Body of pancreas (tissue), 4 donors: ENCODE data around the gene FCRL6. TPM values are rescaled to one million over a fixed set of nuclear protein-coding genes. Genes with fewer than 3 reads are reported as not detected.

ENCODE experiments used
- ATAC-seq: fragments of 150-250 bp; one replicate; pipeline ENCODE4 v1.9.1; 2016
- DNase-seq, 4 donors: peaks; one replicate each; pipeline ENCODE4 v3.0.0-alpha.2; 2019
- H3K27ac ChIP-seq, 4 donors: fragments of 200-600 bp; sonication (generic); 1 replicate in 3 of 4; 2 replicates in 1 of 4; pipeline versions ENCODE4 v1.5.1 to v1.6.1; 2016 to 2019; ENCODE audit warnings: mild to moderate bottlenecking in 1 of 4, mixed read lengths in 1 of 4, moderate library complexity in 1 of 4
- H3K27me3 ChIP-seq, 2 donors: fragments of 200-600 bp; sonication (generic); one replicate each; pipeline ENCODE4 v1.6.0; 2016; ENCODE audit warnings: mild to moderate bottlenecking in 1 of 2
- H3K36me3 ChIP-seq, 2 donors: fragments of 200-600 bp; sonication (generic); replicated peaks in 1 of 2; 2 replicates each; pipeline ENCODE4 v1.5.1; 2016; ENCODE audit warnings: low read depth in 2 of 2; ENCODE audit not compliant: insufficient read depth in 1 of 2
- H3K4me1 ChIP-seq: fragments of 200-600 bp; sonication (generic); one replicate; pipeline ENCODE4 v1.6.0; 2016
- H3K4me3 ChIP-seq, 2 donors: fragments of 200-600 bp; sonication (generic); 1 replicate in 1 of 2; 2 replicates in 1 of 2; pipeline ENCODE4 v1.5.1; 2016 to 2019
- H3K9me3 ChIP-seq, 3 donors: fragments of 200-600 bp; sonication (generic); 1 replicate in 2 of 3; 2 replicates in 1 of 3; pipeline ENCODE4 v1.5.1; 2016
- POLR2A ChIP-seq, 3 donors: fragments of 450-650 bp; IDR thresholded peaks; one replicate each; pipeline ENCODE4 v1.6.1; 2016; ENCODE audit warnings: antibody characterized with exemption in 3 of 3, mild to moderate bottlenecking in 2 of 3
- WGBS, 2 donors: methylation state at CpG; one replicate each; pipeline ENCODE4 v1.1.5; 2017; 5-methylcytosine and 5-hydroxymethylcytosine counted together
- intact Hi-C: fragments of 100-400 bp; cut with DNase I; formaldehyde crosslinking; loops from one replicate; pipeline ENCODE4 v1.15.1; 2023
- total RNA-seq, 2 donors: library from RNA; depleted of rRNA; stranded (reverse); fragments of >200 nt; gene quantifications; one replicate each; pipeline ENCODE4 v1.1.0, GENCODE V29; 2016
- TF ChIP-seq, protein P1 (sequence below), 7 experiments: fragments of 450-650 bp in 4 of 7; fragments of 200-600 bp in 3 of 7; sonication (generic) in 3 of 7; IDR thresholded peaks; one replicate each; pipeline ENCODE4 v1.5.1; 2016 to 2019; ENCODE audit warnings: antibody characterized with exemption in 7 of 7

The FCRL6 gene
- total RNA-seq, 2 donors from 2014 or later, result 6.3 TPM; not detected in 1

GRCh38 chr1:159786465-159786864 is 15.7 kb upstream of the FCRL6 start:
- TF ChIP-seq POLR2A (IDR thresholded peaks at IDR 0.05), result no peak
- TF ChIP-seq, protein P1, sequence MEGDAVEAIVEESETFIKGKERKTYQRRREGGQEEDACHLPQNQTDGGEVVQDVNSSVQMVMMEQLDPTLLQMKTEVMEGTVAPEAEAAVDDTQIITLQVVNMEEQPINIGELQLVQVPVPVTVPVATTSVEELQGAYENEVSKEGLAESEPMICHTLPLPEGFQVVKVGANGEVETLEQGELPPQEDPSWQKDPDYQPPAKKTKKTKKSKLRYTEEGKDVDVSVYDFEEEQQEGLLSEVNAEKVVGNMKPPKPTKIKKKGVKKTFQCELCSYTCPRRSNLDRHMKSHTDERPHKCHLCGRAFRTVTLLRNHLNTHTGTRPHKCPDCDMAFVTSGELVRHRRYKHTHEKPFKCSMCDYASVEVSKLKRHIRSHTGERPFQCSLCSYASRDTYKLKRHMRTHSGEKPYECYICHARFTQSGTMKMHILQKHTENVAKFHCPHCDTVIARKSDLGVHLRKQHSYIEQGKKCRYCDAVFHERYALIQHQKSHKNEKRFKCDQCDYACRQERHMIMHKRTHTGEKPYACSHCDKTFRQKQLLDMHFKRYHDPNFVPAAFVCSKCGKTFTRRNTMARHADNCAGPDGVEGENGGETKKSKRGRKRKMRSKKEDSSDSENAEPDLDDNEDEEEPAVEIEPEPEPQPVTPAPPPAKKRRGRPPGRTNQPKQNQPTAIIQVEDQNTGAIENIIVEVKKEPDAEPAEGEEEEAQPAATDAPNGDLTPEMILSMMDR (IDR thresholded peaks at IDR 0.05), result no peak
- Histone ChIP-seq H3K4me3 (no peak overlapping the region), H3K36me3 (no peaks in the 10 kb centered on the region), H3K27ac (no peak overlapping the region), H3K9me3 (no peaks in the 10 kb centered on the region), H3K27me3 (no peaks in the 10 kb centered on the region), H3K4me1 (peaks cover 14% of the 10 kb centered on the region)
- 31 to 41% methylated on average over 3 of the region's 3 CpGs for WGBS, 2 donors
- ATAC-seq, result no peak
- intact Hi-C loops, result no loop called here
- DNase-seq, result no peak

DNA sequence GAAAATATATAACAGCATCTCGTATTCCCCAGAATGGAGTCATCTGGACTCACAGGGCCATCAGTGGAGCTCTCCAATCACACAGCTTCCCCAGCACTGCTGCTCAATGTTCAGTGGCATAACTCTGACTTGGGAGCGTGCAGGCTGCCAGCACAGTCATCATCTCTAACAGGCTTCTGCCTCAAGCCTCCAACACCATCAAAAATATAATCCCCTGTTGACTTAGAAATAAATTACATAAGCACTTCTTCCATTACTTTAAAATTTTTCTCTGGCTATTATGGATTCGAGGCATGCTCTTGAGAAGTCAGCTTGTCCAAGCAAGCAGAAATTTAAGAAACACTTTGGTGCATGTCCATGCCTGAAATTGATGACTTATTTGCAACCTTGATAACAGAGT is 15.2 kb upstream of the FCRL6 start:
- Histone ChIP-seq H3K36me3 (no peaks in the 10 kb centered on the region), H3K9me3 (no peaks in the 10 kb centered on the region), H3K27me3 (no peaks in the 10 kb centered on the region), H3K4me1 (peaks cover 9% of the 10 kb centered on the region), H3K4me3 (no peak overlapping the region), H3K27ac (no peak overlapping the region)
- 70 to 78% methylated on average over 3 of the region's 3 CpGs for WGBS, 2 donors
- intact Hi-C loops, result no loop called here
- no peak for ATAC-seq
- no peak for TF ChIP-seq POLR2A (IDR thresholded peaks at IDR 0.05)
- TF ChIP-seq, protein P1 (IDR thresholded peaks at IDR 0.05), result no peak
- no peak for DNase-seq

DNA sequence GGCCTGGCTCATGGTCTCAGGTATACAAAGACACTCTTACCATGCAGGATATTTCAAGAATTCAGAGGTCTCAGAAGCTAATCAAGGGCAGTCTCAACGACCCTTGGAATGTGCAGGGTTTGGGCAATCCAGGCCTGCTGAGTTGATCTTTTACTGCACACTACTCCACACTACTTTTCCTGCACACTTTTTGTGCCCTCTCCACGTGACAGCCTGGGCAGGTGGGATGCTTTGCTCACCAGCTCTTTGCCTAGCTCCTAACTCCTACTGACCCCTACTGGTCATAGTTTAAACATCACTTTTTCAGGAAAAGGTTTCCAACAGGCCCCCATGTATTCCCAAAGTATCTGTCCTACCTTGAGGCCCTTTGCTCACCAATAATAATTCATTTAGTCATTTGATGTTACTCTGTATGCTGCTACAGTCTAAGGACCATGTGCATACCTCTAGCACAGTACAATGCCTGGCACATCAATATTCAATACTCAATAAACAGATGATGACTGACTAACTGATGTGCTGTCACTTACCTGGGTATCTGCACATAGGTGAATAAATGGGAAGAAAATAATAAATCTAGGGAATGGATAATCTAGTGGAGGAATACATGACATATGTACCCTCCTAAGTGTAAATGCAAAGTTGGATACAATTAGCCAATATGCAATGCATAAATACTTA is 11.8 kb upstream of the FCRL6 start:
- intact Hi-C loops, result no loop called here
- ATAC-seq, result peak; percentile 72
- peak in 3 of 4 donors; percentile 18 to 36 (median 33) for DNase-seq

DNA sequence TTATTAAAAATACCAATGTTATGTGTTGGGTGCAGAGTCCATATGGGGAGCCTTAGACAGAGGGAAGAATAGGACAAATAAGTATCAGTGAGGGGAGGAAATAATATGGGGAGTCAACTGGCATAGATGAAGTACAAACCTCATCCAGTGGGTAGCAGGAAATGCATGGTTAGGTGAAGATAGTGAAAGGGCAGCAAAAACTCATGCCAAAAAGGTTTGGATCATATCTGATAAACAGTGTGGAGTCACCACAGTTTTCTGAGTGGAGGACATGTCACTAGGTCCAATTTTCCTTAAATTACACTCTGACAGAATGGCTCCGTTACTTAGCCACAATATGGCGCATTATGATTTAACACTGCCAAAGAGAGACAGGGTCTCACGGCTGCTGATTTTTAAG is 11.1 kb upstream of the FCRL6 start:
- ATAC-seq, result no peak
- H3K4me1 ChIP-seq, result no peaks in the 10 kb centered on the region
- H3K27ac ChIP-seq, result no peak overlapping the region
- intact Hi-C loops, result no loop called here
- no peak overlapping the region for H3K4me3 ChIP-seq
- 25 to 54% methylated on average over 3 of the region's 3 CpGs for WGBS, 2 donors
- H3K27me3 ChIP-seq, result no peaks in the 10 kb centered on the region
- TF ChIP-seq, protein P1 (IDR thresholded peaks at IDR 0.05), result no peak
- TF ChIP-seq POLR2A (IDR thresholded peaks at IDR 0.05), result no peak
- H3K36me3 ChIP-seq, result no peaks in the 10 kb centered on the region
- H3K9me3 ChIP-seq, result no peaks in the 10 kb centered on the region
- DNase-seq, result no peak

More for the DNA sequence above, 11.8 kb upstream of the FCRL6 start:
- Histone ChIP-seq H3K36me3 (no peaks in the 10 kb centered on the region), H3K4me1 (no peaks in the 10 kb centered on the region), H3K4me3 (no peak overlapping the region), H3K9me3 (no peaks in the 10 kb centered on the region), H3K27ac (no peak overlapping the region), H3K27me3 (no peaks in the 10 kb centered on the region)
- 12 to 15% methylated on average over 2 of the region's 2 CpGs for WGBS, 2 donors
- TF ChIP-seq POLR2A (IDR thresholded peaks at IDR 0.05), result no peak
- TF ChIP-seq, protein P1 (IDR thresholded peaks at IDR 0.05), result peak; percentile 16 to 67 (median 60)

DNA sequence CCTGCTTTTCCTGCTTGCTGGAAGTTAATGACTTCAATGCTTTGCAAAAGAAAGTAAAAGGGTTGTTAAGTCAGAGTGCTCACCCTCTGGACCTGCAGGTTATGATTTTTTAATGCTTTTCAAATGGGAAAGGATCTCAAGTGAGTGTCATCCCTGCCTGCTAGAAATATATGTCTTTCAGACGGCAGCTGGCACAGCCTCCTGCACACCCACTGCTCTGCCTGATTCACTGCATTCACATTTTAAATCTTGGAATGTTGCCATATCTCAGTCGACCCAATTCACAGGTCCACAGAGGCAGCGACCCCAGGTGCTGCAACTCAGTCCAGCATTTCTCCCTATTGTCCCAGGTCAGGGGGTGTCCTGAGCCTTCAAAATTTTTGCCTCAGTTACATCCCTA is 10.7 kb upstream of the FCRL6 start:
- Histone ChIP-seq H3K4me1 (no peaks in the 10 kb centered on the region), H3K4me3 (no peak overlapping the region), H3K9me3 (no peaks in the 10 kb centered on the region), H3K36me3 (no peaks in the 10 kb centered on the region), H3K27ac (no peak overlapping the region), H3K27me3 (no peaks in the 10 kb centered on the region)
- 10 to 20% methylated on average over 3 of the region's 3 CpGs for WGBS, 2 donors
- ATAC-seq, result no peak
- DNase-seq, result no peak
- TF ChIP-seq, protein P1 (IDR thresholded peaks at IDR 0.05), result no peak
- no peak for TF ChIP-seq POLR2A (IDR thresholded peaks at IDR 0.05)
- intact Hi-C loops, result no loop called here
